ENCODE measurements around the gene GLT8D2.
"Not testable (repeated sequence)": the region's sequence is repeated elsewhere in the genome, so short reads cannot be mapped to it uniquely, and the experiment has no call there.

The GLT8D2 gene

GRCh38 chr12:104055686-104056388, 5.8 kb upstream of the GLT8D2 start:
- DNase-seq (ENCODE audit: low read depth, low spot score) = no peak

GRCh38 chr12:104054681-104055346, 4.8 kb upstream of the GLT8D2 start:
- DNase-seq (ENCODE audit: low read depth, low spot score) = no peak
- no peak overlapping the region for H3K4me3 ChIP-seq (ENCODE audit: low read length)

More at GRCh38 chr12:104055686-104056388, 5.8 kb upstream of the GLT8D2 start:
- no peak overlapping the region for H3K4me3 ChIP-seq (ENCODE audit: low read length)

- DNase-seq (ENCODE audit: low read depth, low spot score) = no peak
- no peak overlapping the region for H3K4me3 ChIP-seq (ENCODE audit: low read length)
Measured at GRCh38 chr12:104050436-104050835, 449 bp upstream of the GLT8D2 start.

- H3K4me3 ChIP-seq (ENCODE audit: low read length) = no peak overlapping the region
- no peak for DNase-seq (ENCODE audit: low read depth, low spot score)
Measured at GRCh38 chr12:104049278-104049902, 597 bp downstream of the GLT8D2 start.

- H3K4me3 ChIP-seq (ENCODE audit: low read length) = no peak overlapping the region
- no peak for DNase-seq (ENCODE audit: low read depth, low spot score)
Measured at GRCh38 chr12:104048811-104049210, 1.2 kb downstream of the GLT8D2 start.

GRCh38 chr12:104048162-104048561, 1.8 kb downstream of the GLT8D2 start:
- H3K4me3 ChIP-seq (ENCODE audit: low read length) = no peak overlapping the region

GRCh38 chr12:104046306-104046705, 3.7 kb downstream of the GLT8D2 start:
- DNase-seq (ENCODE audit: low read depth, low spot score) = no peak
- H3K4me3 ChIP-seq (ENCODE audit: low read length) = no peak overlapping the region

More at GRCh38 chr12:104048162-104048561, 1.8 kb downstream of the GLT8D2 start:
- no peak for DNase-seq (ENCODE audit: low read depth, low spot score)

GRCh38 chr12:104044158-104044557, 5.8 kb downstream of the GLT8D2 start:
- H3K4me3 ChIP-seq (ENCODE audit: low read length) = no peak overlapping the region
- no peak for DNase-seq (ENCODE audit: low read depth, low spot score)

GRCh38 chr12:104042580-104042979, 7.4 kb downstream of the GLT8D2 start:
- no peak overlapping the region for H3K4me3 ChIP-seq (ENCODE audit: low read length)
- DNase-seq (ENCODE audit: low read depth, low spot score) = no peak

- not testable (repeated sequence) for H3K4me3 ChIP-seq (ENCODE audit: low read length); DNase-seq (ENCODE audit: low read depth, low spot score)
Measured at GRCh38 chr12:104039769-104040168, 10.2 kb downstream of the GLT8D2 start.

GRCh38 chr12:104036143-104036542, 13.8 kb downstream of the GLT8D2 start:
- not testable (repeated sequence) for H3K4me3 ChIP-seq (ENCODE audit: low read length); DNase-seq (ENCODE audit: low read depth, low spot score)

- not testable (repeated sequence) for H3K4me3 ChIP-seq (ENCODE audit: low read length); DNase-seq (ENCODE audit: low read depth, low spot score)
Measured at GRCh38 chr12:104030596-104030995, 19.4 kb downstream of the GLT8D2 start.

GRCh38 chr12:104026841-104027599, 23.0 kb downstream of the GLT8D2 start:
- H3K4me3 ChIP-seq (ENCODE audit: low read length) = no peak overlapping the region
- no peak for DNase-seq (ENCODE audit: low read depth, low spot score)

- DNase-seq (ENCODE audit: low read depth, low spot score) = no peak
- H3K4me3 ChIP-seq (ENCODE audit: low read length) = no peak overlapping the region
Measured at GRCh38 chr12:104025771-104026170, 24.2 kb downstream of the GLT8D2 start.

- no peak overlapping the region for H3K4me3 ChIP-seq (ENCODE audit: low read length)
- DNase-seq (ENCODE audit: low read depth, low spot score) = no peak
Measured at GRCh38 chr12:104024348-104024747, 25.6 kb downstream of the GLT8D2 start.

- no peak for DNase-seq (ENCODE audit: low read depth, low spot score)
- no peak overlapping the region for H3K4me3 ChIP-seq (ENCODE audit: low read length)
Measured at GRCh38 chr12:104023710-104024109, 26.3 kb downstream of the GLT8D2 start.

GRCh38 chr12:104022786-104023185, 27.2 kb downstream of the GLT8D2 start:
- DNase-seq (ENCODE audit: low read depth, low spot score) = no peak
- no peak overlapping the region for H3K4me3 ChIP-seq (ENCODE audit: low read length)

- H3K4me3 ChIP-seq (ENCODE audit: low read length); DNase-seq (ENCODE audit: low read depth, low spot score): not testable (repeated sequence)
Measured at GRCh38 chr12:104021862-104022261, 28.1 kb downstream of the GLT8D2 start.

GRCh38 chr12:104012331-104012730, 37.7 kb downstream of the GLT8D2 start:
- no peak overlapping the region for H3K4me3 ChIP-seq (ENCODE audit: low read length)
- no peak for DNase-seq (ENCODE audit: low read depth, low spot score)

GRCh38 chr12:104011253-104011652, 38.7 kb downstream of the GLT8D2 start:
- no peak overlapping the region for H3K4me3 ChIP-seq (ENCODE audit: low read length)
- no peak for DNase-seq (ENCODE audit: low read depth, low spot score)
